Measurements from ENCODE around the gene CD200. TPM values are rescaled to one million over a fixed set of nuclear protein-coding genes. Genes with fewer than 3 reads are reported as not detected.
"Not testable (repeated sequence)": the region's sequence is repeated elsewhere in the genome, so short reads cannot be mapped to it uniquely, and the experiment has no call there.

The CD200 gene
- total RNA-seq, 1 experiment from 2014 or later, result not detected

DNA sequence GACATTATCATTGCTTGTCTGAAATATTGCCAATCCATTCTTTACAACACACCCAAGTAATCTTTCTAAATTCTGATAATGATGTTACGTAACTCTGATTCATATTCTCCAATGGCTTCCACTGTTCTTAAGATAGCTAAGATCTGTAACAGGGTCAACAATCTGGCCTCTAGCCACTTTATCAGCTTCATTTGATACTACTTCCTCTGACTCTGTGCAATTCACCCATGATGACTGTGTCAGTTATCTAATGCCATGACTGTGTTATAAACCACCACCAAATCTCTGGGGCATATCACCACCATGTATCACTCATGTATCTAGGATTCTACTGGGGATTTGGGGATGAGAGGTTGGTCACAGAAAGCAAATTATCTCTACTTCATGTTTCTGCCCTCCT is 44.0 kb downstream of the CD200 start:
- no peak for DNase-seq (ENCODE audit: low read depth)
- in situ Hi-C loops (cut with HindIII; ENCODE audit: low pct_unique_long_range_greater_than_20kb, low sequenced_read_pairs), result no loop called here

DNA sequence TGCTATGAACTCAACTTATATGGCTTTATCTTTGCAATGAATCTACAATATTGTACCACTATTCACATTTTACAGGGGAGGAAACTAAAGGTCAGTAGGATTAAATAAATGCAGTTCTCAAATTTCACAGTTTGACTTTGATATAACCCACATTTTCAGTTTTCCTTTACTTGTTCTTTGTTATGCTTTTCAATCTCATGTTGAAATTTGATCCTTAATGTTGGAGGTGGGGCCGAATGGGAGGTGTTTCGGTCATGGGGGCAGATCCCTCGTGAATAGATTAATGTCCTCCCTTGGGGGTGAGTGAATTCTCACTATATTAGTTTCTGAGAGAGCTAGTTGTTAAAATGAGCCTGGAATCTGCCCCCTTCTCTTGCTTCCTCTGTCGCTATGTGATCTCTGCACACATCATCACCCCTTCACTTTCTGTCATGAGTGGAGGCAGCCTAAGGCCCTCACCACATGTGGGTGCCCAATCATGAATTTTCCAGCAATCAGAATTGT is 44.7 kb downstream of the CD200 start:
- in situ Hi-C loops (cut with HindIII; ENCODE audit: low pct_unique_long_range_greater_than_20kb, low sequenced_read_pairs), result no loop called here
- DNase-seq (ENCODE audit: low read depth), result no peak

DNA sequence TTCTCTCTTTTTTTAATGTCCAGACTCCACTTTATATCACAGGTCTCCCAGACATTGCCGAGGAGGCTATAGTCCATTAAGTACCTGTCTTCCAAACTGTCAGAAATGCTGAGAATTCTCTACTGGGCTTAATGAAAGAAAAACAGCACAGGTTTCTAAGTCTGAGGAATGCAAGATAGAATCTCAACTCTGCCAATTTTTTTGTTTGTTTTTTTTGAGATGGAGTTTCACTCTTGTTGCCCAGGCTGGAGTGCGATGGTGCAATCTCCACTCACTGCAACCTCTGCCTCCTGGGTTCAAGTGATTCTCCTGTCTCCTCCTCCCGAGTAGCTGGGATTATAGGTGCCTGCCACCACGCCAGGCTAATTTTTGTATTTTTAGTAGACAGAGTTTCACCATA is 45.4 kb downstream of the CD200 start:
- DNase-seq (ENCODE audit: low read depth); in situ Hi-C loops (cut with HindIII; ENCODE audit: low pct_unique_long_range_greater_than_20kb, low sequenced_read_pairs): not testable (repeated sequence)

DNA sequence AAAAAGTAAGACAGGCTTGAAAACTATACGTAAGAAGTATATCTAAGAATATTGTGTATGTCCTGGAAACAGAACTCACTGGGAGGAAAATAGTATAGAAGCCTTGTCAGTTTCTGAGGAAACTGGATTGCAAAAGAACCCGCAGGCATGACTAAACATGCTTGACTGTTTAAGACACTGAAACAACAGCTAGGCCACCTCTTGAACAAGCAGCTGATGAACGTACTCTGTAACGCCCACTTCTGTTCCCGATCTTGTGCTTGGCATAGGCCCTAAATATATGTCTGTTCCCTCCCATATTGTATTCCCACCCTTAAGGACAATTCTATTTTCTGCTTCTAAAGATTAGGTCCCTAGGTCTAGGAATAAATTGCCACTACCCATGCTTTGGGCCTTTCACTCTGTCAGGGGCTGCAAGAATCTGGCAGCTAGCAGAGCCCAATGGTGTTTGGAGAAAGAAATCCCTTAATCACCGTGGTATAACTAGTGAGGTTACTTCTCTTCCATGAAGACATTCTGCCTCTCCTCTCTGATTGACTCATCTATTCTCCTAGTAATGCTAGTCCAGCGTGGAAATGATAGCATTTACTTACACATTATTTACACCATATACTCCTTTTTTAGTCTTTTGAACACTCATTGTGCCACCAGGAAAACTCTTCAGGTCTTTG is 46.2 kb downstream of the CD200 start:
- in situ Hi-C loops (cut with HindIII; ENCODE audit: low pct_unique_long_range_greater_than_20kb, low sequenced_read_pairs), result no loop called here
- DNase-seq (ENCODE audit: low read depth), result no peak

DNA sequence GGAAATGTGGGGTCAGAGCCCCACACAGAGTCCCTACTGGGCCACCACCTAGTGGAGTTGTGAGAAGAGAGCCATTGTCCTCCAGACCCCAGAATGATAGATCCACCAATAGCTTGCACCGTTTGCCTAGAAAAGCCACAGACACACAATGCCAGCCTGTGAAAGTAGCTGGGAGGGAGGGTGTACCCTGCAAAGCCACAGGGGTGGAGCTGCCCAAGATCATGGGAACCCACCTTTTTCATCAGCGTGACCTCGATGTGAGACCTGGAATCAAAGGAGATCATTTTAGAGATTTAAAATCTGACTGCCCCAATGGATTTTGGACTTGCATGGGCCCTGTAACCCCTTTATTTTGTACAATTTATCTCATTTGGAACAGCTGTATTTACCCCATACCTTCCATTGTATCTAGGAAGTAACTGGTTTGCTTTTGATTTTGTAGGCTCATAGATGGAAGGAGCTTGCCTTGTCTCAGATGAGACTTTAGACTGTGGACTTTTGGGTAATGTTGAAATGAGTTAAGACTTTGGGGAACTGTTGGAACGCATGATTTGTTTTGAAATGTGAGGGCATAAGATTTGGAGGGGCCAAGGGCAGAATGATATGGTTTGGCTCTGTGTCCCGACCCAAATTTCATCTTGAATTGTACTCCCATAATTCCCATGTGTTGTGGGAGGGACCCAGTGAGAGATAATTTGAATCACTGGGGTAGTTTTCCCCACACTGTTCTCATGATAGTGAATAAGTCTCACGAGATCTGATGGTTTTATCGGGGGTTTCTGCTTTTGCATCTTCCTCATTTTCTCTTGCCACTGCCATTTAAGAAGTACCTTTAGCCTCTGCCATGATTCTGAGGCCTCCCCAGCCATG is 49.0 kb downstream of the CD200 start:
- no peak for DNase-seq (ENCODE audit: low read depth)
- in situ Hi-C loops (cut with HindIII; ENCODE audit: low pct_unique_long_range_greater_than_20kb, low sequenced_read_pairs), result no loop called here

DNA sequence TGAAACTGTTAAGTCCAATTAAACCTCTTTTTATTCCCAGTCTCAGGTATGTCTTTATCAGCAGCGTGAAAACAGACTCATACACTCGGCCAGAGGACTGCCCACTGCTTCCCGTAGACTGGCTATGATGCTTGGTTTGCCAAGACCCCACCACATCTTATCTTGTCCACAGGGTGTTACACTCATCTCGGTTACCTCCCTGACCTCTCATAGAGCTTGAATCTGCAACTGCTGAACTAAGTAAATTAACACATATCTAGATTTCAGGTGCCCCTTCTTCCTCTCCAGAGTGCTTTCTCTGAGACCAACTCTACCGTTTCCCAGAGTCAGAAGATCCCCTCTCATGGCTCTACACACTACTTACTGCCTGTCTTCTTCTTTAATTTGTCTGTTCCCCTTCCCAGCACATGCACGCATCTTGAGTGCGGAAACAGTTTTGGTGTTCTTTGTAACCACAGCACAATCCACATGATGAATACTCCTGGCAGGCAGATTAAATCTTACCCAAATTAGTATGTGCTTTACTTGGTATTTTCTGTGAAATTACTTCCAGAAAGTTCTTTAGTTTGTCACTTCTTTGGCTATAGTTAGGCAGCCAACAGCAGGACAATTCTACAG is 49.7 kb downstream of the CD200 start:
- in situ Hi-C loops (cut with HindIII; ENCODE audit: low pct_unique_long_range_greater_than_20kb, low sequenced_read_pairs), result no loop called here
- no peak for DNase-seq (ENCODE audit: low read depth)

DNA sequence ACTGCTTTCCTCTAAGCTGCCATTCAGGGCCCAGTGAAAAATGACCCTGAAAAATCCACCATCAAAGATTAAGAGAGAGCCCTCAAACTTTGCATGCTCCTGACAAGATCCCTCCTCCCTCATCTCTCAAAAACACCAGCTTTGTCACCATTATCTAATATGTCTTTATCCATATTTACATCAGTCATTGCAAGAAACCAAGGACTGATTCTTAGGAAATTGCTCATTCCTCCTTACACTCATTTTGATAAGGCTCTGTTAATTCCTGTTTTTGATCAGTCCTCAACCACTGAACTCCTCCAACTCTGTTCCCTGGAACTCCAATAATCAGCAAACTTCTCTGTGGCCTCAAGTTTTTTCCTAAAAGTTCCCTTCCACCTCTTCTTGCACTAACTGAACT is 51.8 kb downstream of the CD200 start:
- in situ Hi-C loops (cut with HindIII; ENCODE audit: low pct_unique_long_range_greater_than_20kb, low sequenced_read_pairs), result no loop called here
- no peak for DNase-seq (ENCODE audit: low read depth)

DNA sequence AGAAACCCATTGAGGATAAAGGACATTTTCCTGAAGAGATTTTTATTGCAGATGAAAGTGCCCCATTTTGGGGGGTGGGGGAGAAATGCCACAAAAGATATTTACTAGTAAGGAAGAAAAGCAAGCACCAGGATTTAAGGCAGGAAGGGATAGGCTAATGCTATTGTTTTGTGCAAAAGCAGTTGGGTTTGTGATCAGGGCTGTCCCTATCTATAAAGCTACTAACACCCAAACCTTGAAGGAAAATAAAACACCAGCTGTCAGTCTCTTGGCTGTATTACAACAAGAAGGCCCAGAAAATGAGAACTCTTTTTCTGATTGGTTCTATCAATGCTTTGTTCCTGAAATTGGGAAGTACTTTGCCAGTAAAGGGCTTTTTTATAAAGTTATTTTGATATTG is 56.0 kb downstream of the CD200 start:
- in situ Hi-C loops (cut with HindIII; ENCODE audit: low pct_unique_long_range_greater_than_20kb, low sequenced_read_pairs), result no loop called here
- no peak for DNase-seq (ENCODE audit: low read depth)

DNA sequence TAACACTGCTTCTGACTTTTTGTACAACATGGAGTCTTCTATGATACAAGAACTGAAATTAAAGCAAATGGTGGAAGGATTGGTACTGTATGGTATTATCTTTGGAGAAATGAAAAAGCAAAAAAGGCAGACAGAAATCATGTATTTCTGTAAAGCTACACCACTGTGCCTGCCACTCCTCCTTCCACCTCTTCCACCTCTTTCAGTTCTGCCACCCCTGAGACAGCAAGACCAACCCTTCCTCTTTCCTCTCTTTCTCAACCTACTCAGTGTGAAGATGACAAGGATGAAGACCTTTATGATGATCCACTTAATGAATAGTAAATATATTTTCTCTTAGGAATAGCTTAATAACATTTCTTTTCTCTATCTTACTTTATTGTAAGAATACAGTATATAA is 57.0 kb downstream of the CD200 start:
- in situ Hi-C loops (cut with HindIII; ENCODE audit: low pct_unique_long_range_greater_than_20kb, low sequenced_read_pairs), result no loop called here
- no peak for DNase-seq (ENCODE audit: low read depth)

DNA sequence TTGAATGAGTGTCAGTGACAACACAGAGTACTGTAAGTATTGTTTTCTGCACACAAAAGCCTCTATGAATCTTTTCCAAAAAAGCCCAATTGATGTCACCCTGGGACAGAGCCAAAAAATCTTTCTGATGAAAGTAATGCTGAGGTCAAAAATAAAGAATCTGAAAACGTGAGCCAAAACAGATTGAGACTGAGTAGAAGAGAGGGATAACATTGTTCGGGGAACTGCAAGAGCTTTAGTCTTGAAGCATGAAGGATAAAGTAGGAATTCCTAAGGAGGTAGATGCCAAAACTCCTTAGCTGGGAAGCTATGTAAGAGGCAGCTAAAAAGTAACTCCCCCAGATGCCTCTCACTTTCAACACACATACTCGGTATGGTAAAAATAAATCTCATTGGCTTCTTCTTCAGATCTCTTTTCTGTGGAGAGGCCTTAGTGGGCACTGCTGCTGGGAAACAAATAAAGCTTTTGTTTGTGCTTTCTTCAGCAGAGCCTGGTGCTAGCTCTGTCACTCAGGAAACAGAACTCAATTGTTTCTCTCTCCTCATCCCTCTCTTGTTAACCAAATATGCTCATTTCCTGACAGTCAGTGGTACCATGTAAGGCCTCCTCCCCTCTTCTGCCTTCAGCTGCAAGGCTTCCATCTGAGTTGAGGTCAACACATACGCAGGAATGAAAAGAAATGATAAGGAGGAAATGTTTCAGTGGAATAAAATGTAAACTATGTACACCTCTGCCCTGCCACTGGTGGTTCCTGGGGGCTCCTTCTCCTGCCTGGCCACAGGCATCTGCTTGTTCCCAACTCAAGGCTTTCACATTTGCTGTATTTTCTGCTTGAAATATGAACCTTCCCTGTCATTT is 58.1 kb downstream of the CD200 start:
- DNase-seq (ENCODE audit: low read depth), result no peak
- in situ Hi-C loops (cut with HindIII; ENCODE audit: low pct_unique_long_range_greater_than_20kb, low sequenced_read_pairs), result no loop called here

DNA sequence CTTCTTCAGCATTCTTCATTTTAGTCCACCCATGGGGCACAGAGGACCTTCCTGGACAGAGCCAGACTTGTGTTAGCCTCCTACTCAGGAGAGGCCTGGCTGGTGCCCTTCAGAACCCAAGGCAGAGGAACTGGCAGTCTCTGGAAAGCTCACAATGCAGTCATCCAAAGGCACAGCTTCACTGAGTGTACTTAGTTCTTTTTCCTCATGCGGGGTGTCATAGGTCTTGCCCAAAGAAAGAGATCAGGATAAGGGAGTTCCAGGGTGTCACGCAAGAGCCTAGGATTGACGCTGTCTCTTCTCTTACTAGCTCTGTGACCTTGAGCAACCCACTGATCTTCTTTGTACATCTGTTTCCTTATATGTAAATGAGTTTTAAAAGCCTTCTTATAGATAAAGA is 58.7 kb downstream of the CD200 start:
- DNase-seq (ENCODE audit: low read depth), result no peak
- in situ Hi-C loops (cut with HindIII; ENCODE audit: low pct_unique_long_range_greater_than_20kb, low sequenced_read_pairs), result no loop called here

DNA sequence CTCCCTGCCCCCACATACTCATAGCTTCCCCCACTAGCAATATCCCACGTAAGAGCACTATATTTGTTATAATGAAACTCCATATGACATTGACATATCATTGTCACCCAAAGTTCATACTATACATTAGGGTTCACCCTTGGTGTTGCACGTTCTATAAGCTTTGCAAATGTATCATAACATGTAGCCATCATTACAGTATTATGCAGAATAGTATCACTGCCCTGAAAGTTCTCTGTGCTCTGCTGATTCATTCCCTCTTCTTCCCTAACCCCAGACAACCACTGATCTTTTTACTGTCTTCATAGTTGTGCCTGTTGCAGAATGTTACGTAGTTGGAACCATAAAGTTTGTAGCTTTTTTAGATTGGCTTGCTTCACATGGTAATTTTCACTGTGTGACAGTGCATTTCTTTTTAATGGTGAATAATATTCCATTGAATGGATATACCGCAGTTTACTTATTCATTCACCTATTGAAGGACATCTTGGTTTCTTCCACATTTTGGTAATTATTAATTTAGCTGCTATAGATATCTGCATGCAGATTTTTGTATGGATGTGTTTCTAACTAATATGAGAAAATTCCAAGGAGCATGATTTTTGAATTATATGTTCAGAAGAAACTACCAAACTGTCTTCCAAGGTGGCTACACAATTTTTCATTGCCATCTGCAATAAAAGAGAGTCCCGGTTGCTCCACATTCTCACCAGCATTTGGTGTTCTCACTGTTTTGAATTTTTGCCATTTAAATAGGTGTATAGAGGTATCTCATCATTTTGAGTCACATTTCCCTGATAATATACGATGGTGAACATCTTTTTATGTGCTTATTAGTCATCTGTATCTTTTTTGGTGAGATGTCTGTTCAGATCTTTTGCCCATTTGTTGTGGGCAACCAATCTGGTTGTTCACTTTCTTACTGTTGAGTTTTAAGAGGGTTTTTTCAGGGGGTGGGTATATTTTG is 59.7 kb downstream of the CD200 start:
- in situ Hi-C loops (cut with HindIII; ENCODE audit: low pct_unique_long_range_greater_than_20kb, low sequenced_read_pairs), result no loop called here
- DNase-seq (ENCODE audit: low read depth), result no peak

DNA sequence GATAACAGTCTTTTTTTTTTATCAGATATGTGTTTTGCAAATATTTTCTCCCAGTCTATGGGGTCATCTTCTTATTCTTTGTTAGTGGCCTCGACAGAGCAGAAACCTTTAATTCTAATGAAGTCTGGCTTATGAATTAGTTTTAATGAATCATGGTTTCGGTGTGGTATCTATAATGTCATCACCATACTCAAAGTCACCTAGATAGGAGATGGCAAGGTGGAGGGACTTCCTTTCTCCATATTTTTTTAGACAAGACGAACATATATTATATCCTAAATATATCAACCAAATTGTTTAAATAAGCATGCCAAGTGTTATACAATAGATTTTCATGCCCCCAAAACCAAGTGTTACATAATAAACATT is 60.4 kb downstream of the CD200 start:
- DNase-seq (ENCODE audit: low read depth), result no peak
- in situ Hi-C loops (cut with HindIII; ENCODE audit: low pct_unique_long_range_greater_than_20kb, low sequenced_read_pairs), result no loop called here

DNA sequence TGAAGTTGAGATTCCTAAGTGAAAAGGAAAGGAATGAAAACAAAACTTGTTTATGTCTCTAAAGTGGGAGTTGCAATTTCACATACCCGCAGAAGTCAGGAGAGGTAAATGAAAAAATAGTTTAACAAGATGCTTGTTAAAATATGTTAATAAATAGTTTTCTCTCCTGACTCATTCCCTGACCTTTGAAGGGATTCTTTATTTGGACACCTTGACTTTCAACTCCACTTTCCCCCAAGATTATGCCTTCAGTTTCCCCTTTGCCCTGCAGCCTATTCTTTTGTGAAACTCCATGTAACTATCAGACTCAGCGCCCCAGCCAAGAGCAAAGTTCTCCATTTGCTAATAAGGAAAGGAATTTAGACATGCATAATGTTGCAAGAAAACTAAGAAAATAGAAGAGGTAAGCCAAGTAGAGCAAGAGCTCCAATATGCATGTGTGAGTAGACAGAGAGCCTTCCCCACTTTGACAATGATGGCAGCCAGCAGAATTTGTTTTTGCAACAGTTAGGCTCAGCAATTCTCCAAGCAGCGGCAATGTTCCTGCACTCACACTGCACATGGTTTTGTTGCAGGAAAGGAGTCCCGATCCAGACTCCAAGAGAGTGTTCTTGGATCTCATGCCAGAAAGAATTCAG is 61.2 kb downstream of the CD200 start:
- DNase-seq (ENCODE audit: low read depth), result no peak
- in situ Hi-C loops (cut with HindIII; ENCODE audit: low pct_unique_long_range_greater_than_20kb, low sequenced_read_pairs), result no loop called here

DNA sequence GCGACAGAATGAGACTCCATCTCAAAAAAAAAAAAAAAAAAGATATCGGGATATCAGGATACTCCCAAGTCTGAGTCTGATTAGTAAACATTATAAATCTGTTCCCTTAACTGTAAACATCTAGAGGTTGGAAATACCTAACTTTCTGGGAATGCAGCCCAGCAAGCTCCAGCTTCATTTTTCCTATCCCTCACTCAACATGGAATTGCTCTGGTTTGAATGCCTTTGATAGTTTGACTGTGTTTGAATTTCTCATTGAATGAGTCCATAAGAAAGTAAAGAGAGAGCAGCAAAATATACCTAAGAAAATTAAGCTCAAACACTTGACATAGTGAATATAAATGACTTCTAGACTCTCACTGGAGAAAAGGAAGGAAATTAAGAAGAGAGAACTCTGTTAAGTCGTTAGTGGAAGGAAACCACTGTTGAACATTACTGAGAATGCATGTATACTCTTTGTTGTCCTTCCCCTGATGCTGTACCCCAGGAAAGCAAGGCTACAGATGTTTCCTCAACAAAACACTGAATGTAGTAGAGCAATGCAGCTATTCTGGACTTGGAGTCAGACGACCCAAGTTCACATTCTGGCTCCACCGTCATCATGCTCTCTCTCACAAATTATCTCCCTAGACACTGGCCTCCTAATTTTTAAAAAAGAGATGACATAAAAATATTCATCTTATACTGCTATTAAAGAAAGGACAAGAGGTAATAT is 62.4 kb downstream of the CD200 start:
- no peak for DNase-seq (ENCODE audit: low read depth)
- in situ Hi-C loops (cut with HindIII; ENCODE audit: low pct_unique_long_range_greater_than_20kb, low sequenced_read_pairs), result no loop called here

DNA sequence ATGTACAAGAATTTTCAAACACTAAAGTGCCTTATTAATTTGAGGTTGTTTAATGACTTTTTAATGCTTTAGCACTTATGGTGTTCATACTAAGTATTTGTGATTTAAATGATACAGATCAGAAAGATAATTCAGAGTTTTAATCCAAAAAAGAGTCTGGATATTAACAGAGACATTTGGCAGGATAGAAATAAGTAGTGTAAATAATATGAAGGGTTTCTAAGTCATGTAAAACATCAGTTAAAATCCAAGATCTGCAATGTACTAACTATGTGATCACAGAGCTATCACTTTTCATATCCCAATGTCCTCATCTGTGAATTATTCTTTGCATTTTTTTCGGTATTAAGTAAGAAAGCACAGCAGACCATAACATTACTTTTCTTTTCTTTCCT is 62.9 kb downstream of the CD200 start:
- DNase-seq (ENCODE audit: low read depth), result no peak
- in situ Hi-C loops (cut with HindIII; ENCODE audit: low pct_unique_long_range_greater_than_20kb, low sequenced_read_pairs), result no loop called here
